ENCODE results near the gene SHISA6. TPM values are rescaled to one million over a fixed set of nuclear protein-coding genes. Genes with fewer than 3 reads are reported as not detected.

The SHISA6 gene
- total RNA-seq, 1 donor from 2014 or later, result 12.6 TPM

DNA sequence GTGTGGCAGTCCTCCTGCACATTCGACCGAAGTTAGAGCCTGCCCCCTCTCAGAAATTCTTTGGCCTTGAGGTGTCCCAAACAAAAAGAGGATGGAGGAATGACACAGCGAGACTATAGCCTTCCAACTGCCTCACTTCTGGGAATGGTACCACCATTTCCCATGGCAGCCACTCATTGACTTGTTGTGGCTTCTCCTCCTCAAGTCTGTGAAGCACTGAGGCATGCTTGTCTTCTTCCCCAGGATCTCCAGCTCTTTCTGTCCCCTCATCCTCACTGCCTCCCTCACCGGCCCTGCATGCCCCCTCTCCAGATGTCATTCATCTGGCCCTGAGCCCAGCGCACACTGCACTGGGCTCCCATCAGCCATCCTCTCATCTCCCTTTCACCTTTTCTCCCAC, 313.5 kb downstream of the SHISA6 start:
- Mint-ChIP-seq H3K4me1 (ENCODE audit: low read depth, unreplicated experiment) (no peaks in the 10 kb centered on the region), H3K27me3 (ENCODE audit: unreplicated experiment) (peaks cover 7% of the 10 kb centered on the region), H3K27ac (ENCODE audit: unreplicated experiment) (no peak overlapping the region), H3K4me3 (ENCODE audit: unreplicated experiment) (no peak overlapping the region), H3K36me3 (ENCODE audit: unreplicated experiment) (peaks cover 9% of the 10 kb centered on the region), H3K9me3 (ENCODE audit: unreplicated experiment) (peaks cover 6% of the 10 kb centered on the region)
- no peak for DNase-seq
- TF ChIP-seq, protein P1, sequence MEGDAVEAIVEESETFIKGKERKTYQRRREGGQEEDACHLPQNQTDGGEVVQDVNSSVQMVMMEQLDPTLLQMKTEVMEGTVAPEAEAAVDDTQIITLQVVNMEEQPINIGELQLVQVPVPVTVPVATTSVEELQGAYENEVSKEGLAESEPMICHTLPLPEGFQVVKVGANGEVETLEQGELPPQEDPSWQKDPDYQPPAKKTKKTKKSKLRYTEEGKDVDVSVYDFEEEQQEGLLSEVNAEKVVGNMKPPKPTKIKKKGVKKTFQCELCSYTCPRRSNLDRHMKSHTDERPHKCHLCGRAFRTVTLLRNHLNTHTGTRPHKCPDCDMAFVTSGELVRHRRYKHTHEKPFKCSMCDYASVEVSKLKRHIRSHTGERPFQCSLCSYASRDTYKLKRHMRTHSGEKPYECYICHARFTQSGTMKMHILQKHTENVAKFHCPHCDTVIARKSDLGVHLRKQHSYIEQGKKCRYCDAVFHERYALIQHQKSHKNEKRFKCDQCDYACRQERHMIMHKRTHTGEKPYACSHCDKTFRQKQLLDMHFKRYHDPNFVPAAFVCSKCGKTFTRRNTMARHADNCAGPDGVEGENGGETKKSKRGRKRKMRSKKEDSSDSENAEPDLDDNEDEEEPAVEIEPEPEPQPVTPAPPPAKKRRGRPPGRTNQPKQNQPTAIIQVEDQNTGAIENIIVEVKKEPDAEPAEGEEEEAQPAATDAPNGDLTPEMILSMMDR (IDR thresholded peaks at IDR 0.05; ENCODE audit: partially characterized antibody, unreplicated experiment), result no peak

DNA sequence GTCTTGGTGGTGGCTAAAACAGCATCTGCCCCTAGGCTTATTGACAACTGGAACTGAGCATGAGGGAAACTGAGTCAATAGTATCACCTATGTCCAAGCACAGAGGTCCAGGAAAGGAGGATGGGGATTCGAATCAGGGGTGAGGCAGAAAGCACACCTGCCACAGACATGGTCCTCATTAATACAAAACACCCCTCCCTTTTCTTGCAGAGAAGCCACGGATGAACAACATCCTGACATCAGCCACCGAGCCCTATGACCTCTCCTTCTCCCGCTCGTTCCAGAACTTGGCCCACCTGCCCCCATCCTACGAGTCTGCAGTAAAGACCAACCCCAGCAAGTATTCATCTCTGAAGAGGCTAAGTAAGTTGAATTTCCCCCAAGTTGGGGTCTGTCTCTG, 314.5 kb downstream of the SHISA6 start:
- Mint-ChIP-seq H3K9me3 (ENCODE audit: unreplicated experiment) (peaks cover 6% of the 10 kb centered on the region), H3K4me3 (ENCODE audit: unreplicated experiment) (no peak overlapping the region), H3K27ac (ENCODE audit: unreplicated experiment) (no peak overlapping the region), H3K36me3 (ENCODE audit: unreplicated experiment) (peaks cover 9% of the 10 kb centered on the region), H3K4me1 (ENCODE audit: low read depth, unreplicated experiment) (no peaks in the 10 kb centered on the region), H3K27me3 (ENCODE audit: unreplicated experiment) (peaks cover 7% of the 10 kb centered on the region)
- DNase-seq, result no peak
- TF ChIP-seq, protein P1 (IDR thresholded peaks at IDR 0.05; ENCODE audit: partially characterized antibody, unreplicated experiment), result no peak

DNA sequence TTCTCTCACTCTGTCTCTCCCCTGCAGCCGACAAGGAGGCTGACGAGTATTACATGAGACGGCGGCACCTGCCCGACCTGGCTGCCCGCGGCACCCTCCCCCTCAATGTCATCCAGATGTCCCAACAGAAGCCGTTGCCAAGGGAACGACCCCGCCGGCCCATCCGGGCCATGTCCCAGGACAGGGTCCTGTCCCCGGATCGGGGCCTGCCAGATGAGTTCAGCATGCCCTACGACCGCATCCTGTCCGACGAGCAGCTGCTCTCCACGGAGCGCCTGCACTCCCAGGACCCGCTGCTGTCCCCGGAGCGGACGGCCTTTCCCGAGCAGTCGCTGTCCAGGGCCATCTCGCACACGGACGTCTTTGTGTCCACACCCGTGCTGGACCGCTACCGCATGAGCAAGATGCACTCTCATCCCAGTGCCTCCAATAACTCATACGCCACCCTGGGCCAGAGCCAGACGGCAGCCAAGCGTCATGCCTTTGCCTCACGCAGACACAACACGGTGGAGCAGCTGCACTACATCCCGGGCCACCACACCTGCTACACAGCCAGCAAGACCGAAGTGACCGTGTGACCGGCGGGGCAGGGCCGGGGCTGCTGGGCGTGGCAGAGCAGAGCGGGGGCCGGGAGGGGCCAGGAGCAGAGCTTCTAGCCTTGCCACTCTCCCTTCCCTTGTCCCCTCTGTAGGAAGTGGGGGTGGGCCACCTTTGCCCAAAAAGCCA, 316.9 kb downstream of the SHISA6 start:
- H3K27ac Mint-ChIP-seq (ENCODE audit: unreplicated experiment), result no peak overlapping the region
- H3K9me3 Mint-ChIP-seq (ENCODE audit: unreplicated experiment), result peaks cover 8% of the 10 kb centered on the region
- peaks cover 9% of the 10 kb centered on the region for H3K36me3 Mint-ChIP-seq (ENCODE audit: unreplicated experiment)
- TF ChIP-seq, protein P1 (IDR thresholded peaks at IDR 0.05; ENCODE audit: partially characterized antibody, unreplicated experiment), result no peak
- H3K4me3 Mint-ChIP-seq (ENCODE audit: unreplicated experiment), result no peak overlapping the region
- peaks cover 7% of the 10 kb centered on the region for H3K27me3 Mint-ChIP-seq (ENCODE audit: unreplicated experiment)
- no peak for DNase-seq
- H3K4me1 Mint-ChIP-seq (ENCODE audit: low read depth, unreplicated experiment), result no peaks in the 10 kb centered on the region

DNA sequence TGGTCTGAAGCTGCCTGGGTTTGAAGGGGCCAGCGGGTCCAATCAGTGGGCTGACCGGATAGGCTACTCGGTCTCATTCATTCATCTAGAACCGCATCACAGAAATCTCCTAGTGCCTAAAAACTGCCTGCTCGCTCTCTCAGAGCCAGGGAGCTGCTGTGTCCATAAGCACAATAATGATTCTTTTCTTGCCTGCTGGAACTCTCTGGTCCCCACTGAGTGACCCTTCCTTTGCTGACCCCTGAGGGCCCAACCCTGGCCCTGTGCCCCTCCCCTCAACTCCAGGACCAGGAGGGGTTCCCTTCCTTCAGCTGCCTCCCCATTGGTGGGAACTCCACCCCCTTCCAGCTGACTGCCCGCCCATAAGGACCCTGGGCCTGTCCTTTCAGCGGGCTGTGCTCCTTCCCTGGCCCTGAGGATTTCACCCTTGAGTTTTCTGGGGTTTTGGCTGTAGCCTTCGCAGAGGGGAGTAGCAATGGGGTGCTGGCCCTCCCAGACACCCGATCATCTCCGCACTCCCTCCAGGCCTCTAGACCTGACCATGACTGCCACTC, 317.7 kb downstream of the SHISA6 start:
- Mint-ChIP-seq H3K4me1 (ENCODE audit: low read depth, unreplicated experiment) (no peaks in the 10 kb centered on the region), H3K27ac (ENCODE audit: unreplicated experiment) (no peak overlapping the region), H3K9me3 (ENCODE audit: unreplicated experiment) (peaks cover 8% of the 10 kb centered on the region), H3K4me3 (ENCODE audit: unreplicated experiment) (no peak overlapping the region), H3K36me3 (ENCODE audit: unreplicated experiment) (peaks cover 9% of the 10 kb centered on the region), H3K27me3 (ENCODE audit: unreplicated experiment) (peaks cover 7% of the 10 kb centered on the region)
- TF ChIP-seq, protein P1 (IDR thresholded peaks at IDR 0.05; ENCODE audit: partially characterized antibody, unreplicated experiment), result no peak
- DNase-seq, result no peak

DNA sequence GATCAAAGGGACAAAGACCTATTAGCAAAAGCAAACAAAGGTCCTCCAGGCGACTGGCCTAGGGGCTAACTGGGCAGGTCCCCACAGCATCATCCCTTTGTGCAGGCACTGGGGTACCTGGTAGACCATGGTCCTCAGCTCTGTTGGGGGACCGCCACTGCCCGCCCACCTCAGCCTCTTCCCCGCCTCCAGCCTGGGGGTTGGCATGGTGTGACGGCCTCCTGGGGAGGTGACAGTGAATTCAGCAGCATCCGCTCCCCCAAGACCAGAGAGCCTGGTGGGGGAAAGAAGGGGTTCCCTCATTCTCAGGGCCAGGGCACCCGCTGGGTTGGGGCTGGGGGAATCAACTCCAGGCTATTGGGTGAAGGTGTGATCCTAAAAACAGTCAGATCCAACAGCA, 318.6 kb downstream of the SHISA6 start:
- H3K36me3 Mint-ChIP-seq (ENCODE audit: unreplicated experiment), result peaks cover 9% of the 10 kb centered on the region
- no peak for DNase-seq
- H3K4me1 Mint-ChIP-seq (ENCODE audit: low read depth, unreplicated experiment), result no peaks in the 10 kb centered on the region
- H3K4me3 Mint-ChIP-seq (ENCODE audit: unreplicated experiment), result no peak overlapping the region
- peaks cover 7% of the 10 kb centered on the region for H3K27me3 Mint-ChIP-seq (ENCODE audit: unreplicated experiment)
- TF ChIP-seq, protein P1 (IDR thresholded peaks at IDR 0.05; ENCODE audit: partially characterized antibody, unreplicated experiment), result no peak
- H3K9me3 Mint-ChIP-seq (ENCODE audit: unreplicated experiment), result peaks cover 8% of the 10 kb centered on the region
- H3K27ac Mint-ChIP-seq (ENCODE audit: unreplicated experiment), result no peak overlapping the region
